H54 (cell line): ENCODE measurements around the gene HPCAL1.

Source experiments
- DNase-seq: peaks from one replicate; pipeline ENCODE4 v3.0.0; 2011; ENCODE audit warnings: low spot score, mixed read lengths; ENCODE audit not compliant: insufficient read length
- FAIRE-seq: peaks from 3 replicates; lab custom pipeline; 2011; peaks lifted over from hg19 to GRCh38; lab: Jason Lieb, UNC
- POLR2A ChIP-seq: IDR thresholded peaks from 2 replicates; pipeline ENCODE4 v1.6.1; 2011; ENCODE audit warnings: low read depth, mild to moderate bottlenecking, low read length

Gene HPCAL1

GRCh38 chr2:10264506-10265328 is 38.0 kb upstream of the HPCAL1 start:
- FAIRE-seq (no peak), DNase-seq (no peak)
- no peak for TF ChIP-seq POLR2A

GRCh38 chr2:10265329-10266132 is 37.2 kb upstream of the HPCAL1 start:
- FAIRE-seq (no peak), DNase-seq (no peak)
- no peak for TF ChIP-seq POLR2A

- FAIRE-seq (no peak), DNase-seq (no peak)
These were observed 36.5 kb upstream of the HPCAL1 start for GRCh38 chr2:10266133-10266620.

GRCh38 chr2:10267036-10267435 is 35.7 kb upstream of the HPCAL1 start:
- no peak for TF ChIP-seq POLR2A
- FAIRE-seq = no peak
- no peak for DNase-seq

More at GRCh38 chr2:10266133-10266620, 36.5 kb upstream of the HPCAL1 start:
- TF ChIP-seq POLR2A = no peak

- TF ChIP-seq POLR2A = no peak
- FAIRE-seq (no peak), DNase-seq (no peak)
These were observed 34.9 kb upstream of the HPCAL1 start for GRCh38 chr2:10267551-10268465.

GRCh38 chr2:10269291-10269690 is 33.4 kb upstream of the HPCAL1 start:
- TF ChIP-seq POLR2A = no peak
- FAIRE-seq = no peak

GRCh38 chr2:10269711-10270610 is 32.7 kb upstream of the HPCAL1 start:
- no peak for TF ChIP-seq POLR2A
- FAIRE-seq (no peak), DNase-seq (no peak)

More at GRCh38 chr2:10269291-10269690, 33.4 kb upstream of the HPCAL1 start:
- no peak for DNase-seq

GRCh38 chr2:10271509-10271908 is 31.2 kb upstream of the HPCAL1 start:
- DNase-seq (no peak), FAIRE-seq (no peak)
- no peak for TF ChIP-seq POLR2A

- TF ChIP-seq POLR2A = no peak
- no peak for DNase-seq
- no peak for FAIRE-seq
These were observed 30.8 kb upstream of the HPCAL1 start for GRCh38 chr2:10271946-10272345.

- no peak for TF ChIP-seq POLR2A
- DNase-seq (no peak), FAIRE-seq (no peak)
These were observed 30.2 kb upstream of the HPCAL1 start for GRCh38 chr2:10272464-10272863.

- TF ChIP-seq POLR2A = no peak
- FAIRE-seq = no peak
These were observed 29.2 kb upstream of the HPCAL1 start for GRCh38 chr2:10273215-10274175.

More at GRCh38 chr2:10273215-10274175, 29.2 kb upstream of the HPCAL1 start:
- no peak for DNase-seq
